K562 (cell line): ENCODE measurements around the gene PRKAA1. TPM values are rescaled to one million over a fixed set of nuclear protein-coding genes. Genes with fewer than 3 reads are reported as not detected.

Experiments used
- ARNT ChIP-seq, 2 experiments: fragments of 450-650 bp; IDR thresholded peaks; 2 replicates each; pipeline ENCODE4 v1.6.1; 2016; ENCODE audit warnings: mild to moderate bottlenecking in 1 of 2
- CHD4 ChIP-seq: fragments of 200-600 bp; sonication (generic); IDR thresholded peaks from 3 replicates; pipeline ENCODE4 v1.6.1; 2012; ENCODE audit warnings: low read depth, mild to moderate bottlenecking, mixed read lengths, low read length, inconsistent platforms; ENCODE audit not compliant: insufficient read depth, insufficient replicate concordance, poor library complexity, severe bottlenecking
- ETV6 ChIP-seq, 3 experiments: fragments of 150-350 bp in 1 of 3; sonication (generic) in 1 of 3; formaldehyde crosslinking in 1 of 3; IDR thresholded peaks; 2 replicates each; pipeline versions ENCODE4 v1.6.1 to v1.8.0; 2014 to 2022; ENCODE audit warnings: borderline replicate concordance in 2 of 3, low read depth in 2 of 3, antibody characterized with exemption in 1 of 3, low read length in 1 of 3, mild to moderate bottlenecking in 1 of 3, missing genetic modification reagents in 1 of 3
- HDAC2 ChIP-seq: fragments of 450-650 bp; IDR thresholded peaks from 2 replicates; pipeline ENCODE4 v1.6.1; 2016; ENCODE audit warnings: mild to moderate bottlenecking
- MLLT1 ChIP-seq, 2 experiments: fragments of 450-650 bp; IDR thresholded peaks; 2 replicates each; pipeline ENCODE4 v1.6.1; 2016
- NELFE ChIP-seq: IDR thresholded peaks from 2 replicates; pipeline ENCODE4 v1.6.1; 2011; ENCODE audit warnings: mild to moderate bottlenecking; ENCODE audit not compliant: insufficient read depth, insufficient read length
- SRSF9 ChIP-seq: fragments of 200-400 bp; formaldehyde crosslinking; IDR thresholded peaks from 2 replicates; pipeline ENCODE4 v1.6.1; 2017; ENCODE audit warnings: low read depth, low read length, borderline replicate concordance
- STAT5B ChIP-seq: fragments of 250-450 bp; sonication (Bioruptor Pico); IDR thresholded peaks from 2 replicates; pipeline ENCODE4 v1.8.0; 2021; ENCODE audit warnings: mild to moderate bottlenecking, inconsistent platforms
- ZBTB40 ChIP-seq, 2 experiments: fragments of 450-650 bp in 1 of 2; sonication (generic) in 1 of 2; formaldehyde crosslinking in 1 of 2; IDR thresholded peaks; 2 replicates each; pipeline versions ENCODE4 v1.7.1 to v1.9.0; 2016 to 2022; ENCODE audit warnings: inconsistent platforms in 1 of 2, mild to moderate bottlenecking in 1 of 2, missing genetic modification reagents in 1 of 2
- ZNF282 ChIP-seq: sonication (generic); formaldehyde crosslinking; IDR thresholded peaks from 2 replicates; pipeline ENCODE4 v1.8.1; 2023; ENCODE audit warnings: missing genetic modification reagents
- ZNF444 ChIP-seq: fragments of 250-450 bp; sonication (Bioruptor Pico); IDR thresholded peaks from 2 replicates; pipeline ENCODE4 v1.4.0; 2020; ENCODE audit warnings: mild to moderate bottlenecking, moderate library complexity
- ZSCAN32 ChIP-seq: fragments of 450-650 bp; formaldehyde crosslinking; IDR thresholded peaks from 2 replicates; pipeline ENCODE4 v1.4.0; 2020; ENCODE audit warnings: mild to moderate bottlenecking, moderate library complexity
- polyA plus RNA-seq, 8 experiments: library from polyadenylated mRNA; depleted of rRNA in 4 of 8; stranded (reverse) in 5 of 8; unstranded in 3 of 8; fragments of >200 nt; fragmentation: Nextera tagmentation in 2 of 8; fragmentation: Illumina TruSeq in 1 of 8; extraction: Ambion mirVana in 2 of 8; extraction: Trizol in 1 of 8; gene quantifications; 2 replicates each; pipeline versions ENCODE4 v1.2.1 to v1.2.3, GENCODE V29; 2011 to 2014; ENCODE audit warnings: inconsistent platforms in 1 of 8, missing spikeins in 1 of 8
- total RNA-seq, 7 experiments: library from RNA; depleted of rRNA in 6 of 7; stranded (reverse); fragments of >200 nt in 6 of 7; fragmentation: Illumina TruSeq in 2 of 7; extraction: Trizol in 2 of 7; gene quantifications; 2 replicates each; pipeline versions ENCODE4 v1.2.1 to v1.2.3, GENCODE V29; 2011 to 2021; ENCODE audit warnings: low replicate concordance in 1 of 7
- TF ChIP-seq, protein P1 (sequence below): sonication (generic); formaldehyde crosslinking; IDR thresholded peaks from 2 replicates; pipeline ENCODE4 v1.9.0; 2022; ENCODE audit warnings: mild to moderate bottlenecking, missing genetic modification reagents

PRKAA1 gene
- total and polyA plus RNA-seq, 9 of the 15 experiments (the other 6 are each of a cell fraction or from before 2014, with no cell fraction given), result 24.5 to 84.0 (median 51.4) TPM

GRCh38 chr5:40841068-40841805 lies 43.1 kb upstream of the PRKAA1 start, which contains the start of gene CARD6 (continued):
- TF ChIP-seq ZBTB40 (IDR thresholded peaks at IDR 0.05) (no peak; the same call in none of the 2 replicates), ZBTB40 (CRISPR knock-in tag; IDR thresholded peaks at IDR 0.05) (no peak), SRSF9 (no peak), ZNF444 (CRISPR knock-in tag) (no peak), ARNT (IDR thresholded peaks at IDR 0.05) (no peak), NELFE (no peak), ZNF282 (no peak), CHD4 (no peak), HDAC2 (peak; percentile 22; the same call in 1 of the 2 replicates), MLLT1 (IDR thresholded peaks at IDR 0.05) (peak; percentile 57 to 78; a peak in 2 of 4 replicates), STAT5B (CRISPR knock-in tag) (no peak), ZSCAN32 (CRISPR knock-in tag) (no peak), ETV6 (IDR thresholded peaks at IDR 0.05; ENCODE audit: borderline replicate concordance in 1 of 2, low read depth in 2 of 2, low read length in 1 of 2) (no peak), ETV6 (CRISPR knock-in tag; IDR thresholded peaks at IDR 0.05; ENCODE audit: borderline replicate concordance) (no peak)
- TF ChIP-seq, protein P1, sequence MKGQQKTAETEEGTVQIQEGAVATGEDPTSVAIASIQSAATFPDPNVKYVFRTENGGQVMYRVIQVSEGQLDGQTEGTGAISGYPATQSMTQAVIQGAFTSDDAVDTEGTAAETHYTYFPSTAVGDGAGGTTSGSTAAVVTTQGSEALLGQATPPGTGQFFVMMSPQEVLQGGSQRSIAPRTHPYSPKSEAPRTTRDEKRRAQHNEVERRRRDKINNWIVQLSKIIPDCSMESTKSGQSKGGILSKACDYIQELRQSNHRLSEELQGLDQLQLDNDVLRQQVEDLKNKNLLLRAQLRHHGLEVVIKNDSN (CRISPR knock-in tag), result no peak
